Activated CD4-positive, alpha-beta memory T cell treated with anti-CD3 and anti-CD28 coated beads, Interleukin-2, amount 10 ng/mL, durations not matched to agents 7 days and 5 days (primary cell): ENCODE data around the gene GPATCH2. TPM values are rescaled to one million over a fixed set of nuclear protein-coding genes. Genes with fewer than 3 reads are reported as not detected.

Experiments
- CTCF ChIA-PET: fragments of 350-600 bp; sonication (Branson Sonifier 250); formaldehyde crosslinking; loops from one replicate; lab custom pipeline; 2021; ENCODE audit warnings: antibody characterized with exemption, inconsistent platforms; lab: Charles Lee
- POLR2A ChIA-PET: fragments of 350-600 bp; sonication (Branson Sonifier 250); formaldehyde crosslinking; loops from one replicate; lab custom pipeline; 2021; ENCODE audit warnings: antibody characterized with exemption; lab: Charles Lee
- DNase-seq: peaks from one replicate; pipeline ENCODE4 v3.0.0-alpha.2; 2020
- H3K27ac Mint-ChIP-seq: one replicate; pipeline ENCODE4 v1.8.0; 2021; ENCODE audit warnings: mild to moderate bottlenecking, mixed read lengths
- H3K27me3 Mint-ChIP-seq: one replicate; pipeline ENCODE4 v1.8.0; 2021; ENCODE audit warnings: mixed read lengths
- H3K36me3 Mint-ChIP-seq: one replicate; pipeline ENCODE4 v1.8.0; 2021; ENCODE audit warnings: low read depth, mixed read lengths
- H3K4me1 Mint-ChIP-seq: one replicate; pipeline ENCODE4 v1.8.0; 2021; ENCODE audit warnings: mixed read lengths
- H3K4me3 Mint-ChIP-seq: one replicate; pipeline ENCODE4 v1.8.0; 2021; ENCODE audit warnings: mild to moderate bottlenecking, mixed read lengths
- H3K9me3 Mint-ChIP-seq: one replicate; pipeline ENCODE4 v1.8.0; 2021; ENCODE audit warnings: mixed read lengths
- total RNA-seq, 2 experiments: library from RNA; stranded (reverse); gene quantifications; one replicate each; pipeline ENCODE4 v1.2.3, GENCODE V29; 2021

The GPATCH2 gene
- total RNA-seq, 2 experiments from 2014 or later, result 8.2 to 10.2 TPM

GRCh38 chr1:217564833-217565232 lies 66.1 kb downstream of the GPATCH2 start:
- H3K4me3 Mint-ChIP-seq, result no peak overlapping the region
- ChIA-PET POLR2A (no interaction called here), CTCF (no interaction called here)

GRCh38 chr1:217564207-217564606 lies 66.7 kb downstream of the GPATCH2 start:
- H3K4me1 Mint-ChIP-seq, result no peaks in the 10 kb centered on the region
- no peaks in the 10 kb centered on the region for H3K9me3 Mint-ChIP-seq
- ChIA-PET POLR2A (no interaction called here), CTCF (no interaction called here)
- DNase-seq, result no peak
- no peak overlapping the region for H3K4me3 Mint-ChIP-seq
- no peaks in the 10 kb centered on the region for H3K36me3 Mint-ChIP-seq
- H3K27me3 Mint-ChIP-seq, result no peaks in the 10 kb centered on the region
- H3K27ac Mint-ChIP-seq, result no peak overlapping the region

More at GRCh38 chr1:217564833-217565232, 66.1 kb downstream of the GPATCH2 start:
- no peak for DNase-seq
- Mint-ChIP-seq H3K4me1 (no peaks in the 10 kb centered on the region), H3K27ac (no peak overlapping the region), H3K27me3 (no peaks in the 10 kb centered on the region), H3K9me3 (no peaks in the 10 kb centered on the region), H3K36me3 (no peaks in the 10 kb centered on the region)

- no peaks in the 10 kb centered on the region for H3K27me3 Mint-ChIP-seq
- H3K36me3 Mint-ChIP-seq, result no peaks in the 10 kb centered on the region
- no peaks in the 10 kb centered on the region for H3K4me1 Mint-ChIP-seq
- no peaks in the 10 kb centered on the region for H3K9me3 Mint-ChIP-seq
- no peak overlapping the region for H3K4me3 Mint-ChIP-seq
- ChIA-PET POLR2A (no interaction called here), CTCF (no interaction called here)
- no peak for DNase-seq
- H3K27ac Mint-ChIP-seq, result no peak overlapping the region
Measured at GRCh38 chr1:217563179-217563578, 67.7 kb downstream of the GPATCH2 start.

- Mint-ChIP-seq H3K9me3 (no peaks in the 10 kb centered on the region), H3K4me1 (no peaks in the 10 kb centered on the region), H3K27me3 (no peaks in the 10 kb centered on the region), H3K27ac (no peak overlapping the region), H3K36me3 (no peaks in the 10 kb centered on the region), H3K4me3 (no peak overlapping the region)
- ChIA-PET CTCF (no interaction called here), POLR2A (no interaction called here)
- no peak for DNase-seq
Measured at GRCh38 chr1:217562229-217562878, 68.5 kb downstream of the GPATCH2 start.

- no peaks in the 10 kb centered on the region for H3K4me1 Mint-ChIP-seq
- no peaks in the 10 kb centered on the region for H3K9me3 Mint-ChIP-seq
- H3K27ac Mint-ChIP-seq, result no peak overlapping the region
- H3K4me3 Mint-ChIP-seq, result no peak overlapping the region
- ChIA-PET POLR2A (no interaction called here), CTCF (no interaction called here)
- no peak for DNase-seq
- no peaks in the 10 kb centered on the region for H3K36me3 Mint-ChIP-seq
- H3K27me3 Mint-ChIP-seq, result no peaks in the 10 kb centered on the region
Measured at GRCh38 chr1:217561446-217561845, 69.4 kb downstream of the GPATCH2 start.

- Mint-ChIP-seq H3K36me3 (no peaks in the 10 kb centered on the region), H3K27ac (no peak overlapping the region), H3K9me3 (no peaks in the 10 kb centered on the region), H3K4me1 (no peaks in the 10 kb centered on the region), H3K4me3 (no peak overlapping the region), H3K27me3 (no peaks in the 10 kb centered on the region)
- no peak for DNase-seq
- ChIA-PET CTCF (no interaction called here), POLR2A (no interaction called here)
Measured at GRCh38 chr1:217554849-217555248, 76.0 kb downstream of the GPATCH2 start.

- Mint-ChIP-seq H3K4me3 (no peak overlapping the region), H3K27me3 (no peaks in the 10 kb centered on the region), H3K36me3 (peaks cover 3% of the 10 kb centered on the region), H3K4me1 (no peaks in the 10 kb centered on the region), H3K27ac (no peak overlapping the region), H3K9me3 (peaks cover 3% of the 10 kb centered on the region)
- no peak for DNase-seq
- ChIA-PET CTCF (no interaction called here), POLR2A (no interaction called here)
Measured at GRCh38 chr1:217553949-217554509, 76.9 kb downstream of the GPATCH2 start.

GRCh38 chr1:217552339-217552951 lies 78.4 kb downstream of the GPATCH2 start:
- CTCF ChIA-PET, result no interaction called here
- peaks cover 9% of the 10 kb centered on the region for H3K9me3 Mint-ChIP-seq
- DNase-seq, result no peak
- no peak overlapping the region for H3K27ac Mint-ChIP-seq
- H3K4me1 Mint-ChIP-seq, result no peaks in the 10 kb centered on the region
- H3K36me3 Mint-ChIP-seq, result peaks cover 10% of the 10 kb centered on the region
- no peak overlapping the region for H3K4me3 Mint-ChIP-seq
- no peaks in the 10 kb centered on the region for H3K27me3 Mint-ChIP-seq
- POLR2A ChIA-PET, result no interaction called here

- no peaks in the 10 kb centered on the region for H3K27me3 Mint-ChIP-seq
- peaks cover 6% of the 10 kb centered on the region for H3K36me3 Mint-ChIP-seq
- CTCF ChIA-PET, result no interaction called here
- no peak overlapping the region for H3K4me3 Mint-ChIP-seq
- no peak overlapping the region for H3K27ac Mint-ChIP-seq
- H3K9me3 Mint-ChIP-seq, result peaks cover 5% of the 10 kb centered on the region
- DNase-seq, result no peak
- POLR2A ChIA-PET, result no interaction called here
- no peaks in the 10 kb centered on the region for H3K4me1 Mint-ChIP-seq
Measured at GRCh38 chr1:217542837-217543236, 88.1 kb downstream of the GPATCH2 start.

GRCh38 chr1:217542136-217542777 lies 88.6 kb downstream of the GPATCH2 start:
- Mint-ChIP-seq H3K9me3 (peaks cover 2% of the 10 kb centered on the region), H3K27me3 (no peaks in the 10 kb centered on the region), H3K4me1 (no peaks in the 10 kb centered on the region), H3K4me3 (no peak overlapping the region), H3K36me3 (peaks cover 5% of the 10 kb centered on the region), H3K27ac (no peak overlapping the region)
- POLR2A ChIA-PET, result no interaction called here
- CTCF ChIA-PET, result no interaction called here
- no peak for DNase-seq

- Mint-ChIP-seq H3K27ac (no peak overlapping the region), H3K36me3 (peaks cover 2% of the 10 kb centered on the region), H3K4me1 (no peaks in the 10 kb centered on the region), H3K4me3 (no peak overlapping the region), H3K9me3 (no peaks in the 10 kb centered on the region), H3K27me3 (no peaks in the 10 kb centered on the region)
- DNase-seq, result no peak
- ChIA-PET CTCF (no interaction called here), POLR2A (no interaction called here)
Measured at GRCh38 chr1:217540321-217540720, 90.6 kb downstream of the GPATCH2 start.

- no peak overlapping the region for H3K27ac Mint-ChIP-seq
Measured at GRCh38 chr1:217539510-217539909, 91.4 kb downstream of the GPATCH2 start.

GRCh38 chr1:217535601-217536377 lies 95.1 kb downstream of the GPATCH2 start:
- Mint-ChIP-seq H3K27ac (no peak overlapping the region), H3K4me3 (no peak overlapping the region), H3K9me3 (no peaks in the 10 kb centered on the region), H3K27me3 (no peaks in the 10 kb centered on the region), H3K4me1 (no peaks in the 10 kb centered on the region), H3K36me3 (no peaks in the 10 kb centered on the region)
- POLR2A ChIA-PET, result no interaction called here
- CTCF ChIA-PET, result no interaction called here
- DNase-seq, result no peak

More at GRCh38 chr1:217539510-217539909, 91.4 kb downstream of the GPATCH2 start:
- Mint-ChIP-seq H3K27me3 (no peaks in the 10 kb centered on the region), H3K9me3 (no peaks in the 10 kb centered on the region), H3K36me3 (peaks cover 2% of the 10 kb centered on the region), H3K4me3 (no peak overlapping the region), H3K4me1 (no peaks in the 10 kb centered on the region)
- CTCF ChIA-PET, result no interaction called here
- POLR2A ChIA-PET, result no interaction called here
- DNase-seq, result no peak
